GM03348 (cell line): ENCODE measurements around the gene FZD2.
"Not testable (repeated sequence)": the region's sequence is repeated elsewhere in the genome, so short reads cannot be mapped to it uniquely, and the experiment has no call there.

Experiments used
- DNase-seq: peaks from one replicate; pipeline ENCODE4 v3.0.0; 2012; ENCODE audit warnings: low spot score

Gene FZD2

DNA sequence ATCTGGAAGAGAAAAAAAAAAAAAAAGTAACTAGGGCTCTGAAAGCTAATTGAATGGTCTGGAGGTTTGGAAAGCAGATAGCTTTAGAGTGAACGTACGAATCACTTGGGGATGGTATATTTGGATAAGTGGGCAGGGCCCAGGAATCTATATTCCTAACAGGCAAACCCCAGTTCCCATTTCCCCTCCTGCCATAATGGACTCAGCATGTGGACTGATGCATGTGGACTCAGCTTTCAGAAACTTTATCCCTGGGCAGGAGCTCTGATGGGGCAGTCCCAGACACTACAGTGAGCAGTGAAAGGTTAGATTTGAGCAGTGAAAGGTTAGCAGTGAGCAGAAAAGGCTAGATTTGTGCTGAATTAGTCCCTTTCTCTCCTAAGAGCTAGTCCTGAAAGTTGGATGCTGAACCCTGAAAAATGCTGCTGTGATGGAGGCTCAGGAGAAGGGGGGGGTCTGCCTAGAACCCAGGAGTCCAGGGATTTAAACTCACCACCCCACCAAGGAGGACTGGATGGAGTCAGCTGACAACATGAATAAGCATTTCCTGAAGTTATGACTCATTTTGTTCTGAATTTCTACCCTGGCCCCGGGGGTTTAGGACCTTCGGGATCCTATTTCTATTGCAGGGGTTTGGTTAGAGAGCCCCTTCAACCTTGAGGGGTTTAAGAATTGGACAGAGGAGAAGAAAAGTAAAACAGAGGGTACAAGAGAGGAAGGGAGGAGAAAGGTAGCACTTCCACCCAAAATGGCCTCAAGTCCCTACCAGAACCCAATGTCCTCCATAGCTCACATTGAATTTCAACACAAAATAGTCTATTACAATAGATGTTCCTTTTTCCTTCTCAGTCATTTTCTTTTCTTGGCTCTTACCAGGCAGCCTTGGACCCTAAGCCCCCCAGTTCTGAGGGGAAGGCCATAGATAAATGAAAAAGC is 10.3 kb upstream of the FZD2 start:
- peak; percentile 71 for DNase-seq

DNA sequence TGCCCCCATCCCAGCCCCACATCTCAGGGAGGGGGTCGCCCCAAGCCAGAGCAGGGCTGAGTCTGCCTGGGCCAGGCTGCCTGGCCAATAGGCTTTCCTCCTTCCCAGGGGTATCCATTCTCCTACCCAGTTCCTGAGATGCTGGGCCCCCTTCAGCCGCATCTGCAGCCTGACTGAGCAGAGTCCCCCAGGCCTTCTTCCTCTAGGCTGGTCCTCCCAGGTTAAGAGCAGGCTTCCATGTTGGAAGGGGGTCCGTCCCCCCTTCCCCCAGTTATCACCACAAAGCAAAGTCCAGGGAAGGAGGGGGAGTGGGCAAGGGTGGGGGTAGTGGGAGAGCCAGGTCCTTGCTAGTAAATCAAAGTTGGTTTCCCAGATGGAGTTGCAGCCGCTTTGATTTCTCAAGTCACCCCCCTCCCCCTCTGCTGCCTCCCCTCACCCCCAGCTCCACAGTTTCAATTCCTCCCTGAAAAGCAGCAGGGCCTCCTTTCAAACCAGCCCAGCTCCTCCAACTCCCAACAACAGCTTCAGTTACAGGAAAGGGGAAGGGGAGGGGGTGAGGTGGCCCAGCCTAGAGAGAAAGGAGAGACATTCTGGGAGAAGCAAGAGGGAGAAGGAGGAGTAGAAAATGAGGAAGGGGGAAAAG is 9.5 kb upstream of the FZD2 start:
- no peak for DNase-seq

DNA sequence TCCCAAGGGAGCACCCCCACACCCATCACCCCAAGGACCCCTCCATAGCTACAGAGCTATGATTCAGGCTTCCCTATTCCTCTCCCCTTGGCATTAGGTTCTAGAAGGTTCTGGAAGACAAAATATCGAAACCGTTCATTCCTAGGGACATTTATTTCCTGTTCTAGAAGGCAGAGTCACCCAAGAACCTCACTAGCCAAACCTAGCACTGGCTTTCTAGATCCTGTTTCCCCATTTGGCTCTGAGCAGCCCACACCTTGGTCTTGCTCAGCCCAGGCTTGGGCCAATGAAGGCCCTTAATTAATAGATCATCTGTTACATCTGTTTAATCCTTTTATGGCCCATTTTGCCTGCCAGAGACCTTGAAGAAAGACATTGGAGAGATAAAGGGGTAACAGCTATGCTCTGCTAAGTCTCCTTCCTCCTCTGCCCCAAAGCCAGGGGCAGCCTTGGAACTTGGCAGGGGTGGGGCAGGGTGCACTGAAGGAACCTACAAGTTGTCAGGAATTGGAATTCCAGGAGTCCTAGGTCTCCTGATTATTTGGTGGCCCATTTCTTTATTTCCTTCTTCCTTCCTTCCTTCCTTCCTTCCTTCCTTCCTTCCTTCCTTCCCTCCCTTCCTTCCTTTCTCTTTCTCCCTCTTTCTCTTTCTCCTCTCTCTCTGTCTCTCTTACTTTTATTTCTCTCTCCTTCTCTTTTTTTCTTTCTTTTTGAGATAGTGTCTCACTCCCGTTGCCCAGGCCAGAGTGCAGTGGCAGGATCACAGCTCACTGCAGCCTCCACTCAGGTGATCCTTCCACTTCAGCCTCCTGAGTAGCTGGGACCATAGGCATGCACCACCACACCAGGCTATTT is 8.7 kb upstream of the FZD2 start:
- no peak for DNase-seq

DNA sequence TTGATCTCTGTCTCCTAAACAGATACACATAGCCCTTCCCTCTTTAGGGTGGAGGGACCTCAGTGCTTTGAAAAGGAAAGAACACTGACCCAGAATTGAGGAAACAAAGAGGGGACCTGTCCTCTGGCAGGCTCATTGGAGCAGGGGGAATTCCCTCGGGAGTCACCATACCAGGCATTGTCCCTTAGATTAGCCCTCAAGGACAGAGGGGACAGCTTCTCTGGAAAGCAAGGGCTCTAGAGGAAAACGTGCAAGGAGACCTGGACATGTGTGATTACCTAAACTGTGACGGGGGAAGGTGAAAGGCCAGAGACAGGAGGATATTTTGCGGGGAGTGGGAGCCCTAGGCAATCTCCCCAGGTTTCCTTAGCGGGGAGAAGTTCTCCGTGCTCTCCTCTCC is 7.6 kb upstream of the FZD2 start:
- no peak for DNase-seq

DNA sequence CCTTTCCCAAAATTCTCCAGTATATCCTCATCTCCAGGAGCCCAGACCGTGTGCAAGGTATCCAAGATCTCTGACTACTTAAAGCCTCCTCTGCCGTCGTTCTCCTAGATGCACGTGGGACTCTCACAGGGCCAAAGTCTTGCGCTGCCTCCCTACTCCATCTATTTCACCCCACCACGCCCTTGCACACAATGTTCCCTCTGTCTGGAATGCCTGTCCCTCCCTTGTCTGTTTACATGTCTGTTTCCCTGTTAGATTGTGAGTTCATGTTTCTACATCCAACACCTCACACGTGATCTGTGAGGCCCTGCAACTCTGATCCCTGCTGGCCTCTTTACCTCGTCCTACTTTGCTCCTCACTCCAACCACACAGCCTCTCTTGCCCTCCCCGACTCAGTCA is 4.9 kb upstream of the FZD2 start:
- DNase-seq, result no peak

DNA sequence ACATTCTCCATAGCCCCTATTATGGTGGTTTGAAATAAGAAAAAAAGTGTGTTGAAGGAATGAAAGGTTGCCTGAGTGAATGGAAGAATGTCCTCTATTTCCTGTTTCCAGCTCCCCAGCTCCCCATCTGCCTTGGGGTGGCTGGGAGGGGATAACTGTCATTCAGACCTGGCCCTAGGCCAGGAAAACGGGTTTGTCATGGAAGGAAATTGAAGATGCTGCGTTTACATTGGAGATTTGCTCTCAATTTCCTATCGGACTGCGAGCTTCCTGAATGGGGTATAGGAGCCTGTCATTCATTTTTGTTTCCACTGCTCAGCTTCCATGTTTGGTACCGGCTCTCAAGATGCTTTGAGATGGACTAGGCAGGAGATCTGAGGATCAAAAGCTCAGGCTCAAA is 2.2 kb upstream of the FZD2 start:
- DNase-seq, result no peak

DNA sequence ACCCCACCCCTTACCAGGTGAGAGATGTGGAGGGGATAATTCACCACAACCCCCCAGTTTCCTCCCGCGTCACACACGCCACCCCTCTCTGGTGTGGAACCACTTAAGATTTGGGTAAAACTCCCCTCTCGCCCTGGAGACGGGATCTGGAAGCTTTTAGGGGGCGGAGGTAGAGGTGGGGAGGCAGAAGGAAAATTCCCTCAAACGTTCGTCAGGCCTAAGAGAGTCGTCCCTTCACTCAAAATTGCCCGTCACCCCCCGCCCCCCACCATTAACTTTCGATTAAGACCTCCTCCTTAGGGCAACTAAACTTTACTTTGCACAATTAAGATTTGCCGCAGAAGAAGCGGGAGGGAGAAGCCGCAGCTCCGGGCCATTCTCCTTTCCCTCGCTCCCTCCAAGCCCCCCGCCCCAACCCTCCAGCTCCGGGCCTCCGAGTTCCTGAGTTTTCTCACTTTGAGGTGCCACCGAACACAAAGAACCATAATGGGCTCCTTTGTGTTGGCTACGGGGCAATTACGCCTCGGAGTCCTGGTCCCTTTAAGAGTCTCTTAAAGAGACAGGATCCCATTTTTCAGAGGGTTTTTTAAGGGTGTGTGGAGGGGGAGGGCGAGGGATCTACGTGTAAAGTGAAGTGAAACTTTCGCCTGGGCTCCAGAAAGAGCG is 985 bp upstream of the FZD2 start:
- peak; percentile 71 for DNase-seq

DNA sequence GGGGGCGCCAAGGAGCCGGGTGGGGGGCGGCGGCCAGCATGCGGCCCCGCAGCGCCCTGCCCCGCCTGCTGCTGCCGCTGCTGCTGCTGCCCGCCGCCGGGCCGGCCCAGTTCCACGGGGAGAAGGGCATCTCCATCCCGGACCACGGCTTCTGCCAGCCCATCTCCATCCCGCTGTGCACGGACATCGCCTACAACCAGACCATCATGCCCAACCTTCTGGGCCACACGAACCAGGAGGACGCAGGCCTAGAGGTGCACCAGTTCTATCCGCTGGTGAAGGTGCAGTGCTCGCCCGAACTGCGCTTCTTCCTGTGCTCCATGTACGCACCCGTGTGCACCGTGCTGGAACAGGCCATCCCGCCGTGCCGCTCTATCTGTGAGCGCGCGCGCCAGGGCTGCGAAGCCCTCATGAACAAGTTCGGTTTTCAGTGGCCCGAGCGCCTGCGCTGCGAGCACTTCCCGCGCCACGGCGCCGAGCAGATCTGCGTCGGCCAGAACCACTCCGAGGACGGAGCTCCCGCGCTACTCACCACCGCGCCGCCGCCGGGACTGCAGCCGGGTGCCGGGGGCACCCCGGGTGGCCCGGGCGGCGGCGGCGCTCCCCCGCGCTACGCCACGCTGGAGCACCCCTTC is 484 bp downstream of the FZD2 start:
- DNase-seq, result peak; percentile 51

DNA sequence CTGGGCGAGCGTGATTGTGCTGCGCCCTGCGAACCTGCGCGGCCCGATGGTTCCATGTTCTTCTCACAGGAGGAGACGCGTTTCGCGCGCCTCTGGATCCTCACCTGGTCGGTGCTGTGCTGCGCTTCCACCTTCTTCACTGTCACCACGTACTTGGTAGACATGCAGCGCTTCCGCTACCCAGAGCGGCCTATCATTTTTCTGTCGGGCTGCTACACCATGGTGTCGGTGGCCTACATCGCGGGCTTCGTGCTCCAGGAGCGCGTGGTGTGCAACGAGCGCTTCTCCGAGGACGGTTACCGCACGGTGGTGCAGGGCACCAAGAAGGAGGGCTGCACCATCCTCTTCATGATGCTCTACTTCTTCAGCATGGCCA is 1.0 kb downstream of the FZD2 start:
- no peak for DNase-seq

DNA sequence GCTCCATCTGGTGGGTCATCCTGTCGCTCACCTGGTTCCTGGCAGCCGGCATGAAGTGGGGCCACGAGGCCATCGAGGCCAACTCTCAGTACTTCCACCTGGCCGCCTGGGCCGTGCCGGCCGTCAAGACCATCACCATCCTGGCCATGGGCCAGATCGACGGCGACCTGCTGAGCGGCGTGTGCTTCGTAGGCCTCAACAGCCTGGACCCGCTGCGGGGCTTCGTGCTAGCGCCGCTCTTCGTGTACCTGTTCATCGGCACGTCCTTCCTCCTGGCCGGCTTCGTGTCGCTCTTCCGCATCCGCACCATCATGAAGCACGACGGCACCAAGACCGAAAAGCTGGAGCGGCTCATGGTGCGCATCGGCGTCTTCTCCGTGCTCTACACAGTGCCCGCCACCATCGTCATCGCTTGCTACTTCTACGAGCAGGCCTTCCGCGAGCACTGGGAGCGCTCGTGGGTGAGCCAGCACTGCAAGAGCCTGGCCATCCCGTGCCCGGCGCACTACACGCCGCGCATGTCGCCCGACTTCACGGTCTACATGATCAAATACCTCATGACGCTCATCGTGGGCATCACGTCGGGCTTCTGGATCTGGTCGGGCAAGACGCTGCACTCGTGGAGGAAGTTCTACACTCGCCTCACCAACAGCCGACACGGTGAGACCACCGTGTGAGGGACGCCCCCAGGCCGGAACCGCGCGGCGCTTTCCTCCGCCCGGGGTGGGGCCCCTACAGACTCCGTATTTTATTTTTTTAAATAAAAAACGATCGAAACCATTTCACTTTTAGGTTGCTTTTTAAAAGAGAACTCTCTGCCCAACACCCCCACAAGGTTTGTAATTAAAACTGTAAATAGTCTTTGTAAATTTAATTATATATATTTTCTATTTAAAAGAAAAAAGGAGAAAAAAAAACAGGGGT is 1.7 kb downstream of the FZD2 start:
- no peak for DNase-seq

DNA sequence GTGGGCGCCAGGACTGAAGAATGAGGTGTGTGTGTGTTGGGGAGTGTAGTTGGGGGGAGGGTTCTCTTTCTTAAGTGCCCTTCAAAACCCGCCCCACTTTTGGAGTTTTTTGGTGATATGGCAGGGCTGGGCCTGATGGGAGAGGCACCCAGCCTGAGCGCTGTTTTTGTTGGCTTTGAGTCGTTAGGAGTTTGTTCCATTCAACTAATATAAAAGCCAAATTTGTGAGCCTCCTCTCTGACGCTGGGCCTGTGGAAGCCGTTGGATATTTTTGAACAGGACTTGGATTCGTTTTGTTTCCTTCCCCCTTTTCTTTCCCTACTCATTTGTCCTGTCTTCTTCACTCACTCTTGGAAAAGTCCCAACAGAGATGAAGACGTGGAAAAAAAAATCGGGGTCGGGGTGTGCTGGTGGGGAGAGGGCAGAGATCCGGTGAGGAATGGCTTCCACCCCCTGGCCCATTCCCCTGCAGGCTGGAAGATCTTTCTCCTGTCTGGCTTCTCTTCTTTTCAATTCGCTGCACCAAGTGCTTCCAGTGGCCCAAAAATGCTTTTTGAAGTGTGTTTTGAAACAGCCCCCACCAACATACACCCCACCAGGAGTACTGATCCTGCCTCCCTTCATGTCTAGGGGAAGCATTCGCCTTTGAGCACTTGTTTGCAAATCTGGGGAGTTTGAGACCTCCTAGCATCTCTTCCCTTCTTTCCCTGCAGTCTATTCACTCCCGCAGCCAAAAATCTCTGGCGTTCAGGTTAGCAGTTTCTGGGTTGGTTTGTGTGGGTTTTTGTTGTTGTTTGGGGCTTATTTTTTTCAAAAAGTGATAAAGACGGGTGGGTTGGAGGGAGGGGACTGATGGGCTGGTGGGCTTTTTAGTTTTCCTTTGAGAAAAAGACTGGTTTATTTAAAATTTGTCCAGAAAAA is 2.6 kb downstream of the FZD2 start:
- DNase-seq, result no peak

DNA sequence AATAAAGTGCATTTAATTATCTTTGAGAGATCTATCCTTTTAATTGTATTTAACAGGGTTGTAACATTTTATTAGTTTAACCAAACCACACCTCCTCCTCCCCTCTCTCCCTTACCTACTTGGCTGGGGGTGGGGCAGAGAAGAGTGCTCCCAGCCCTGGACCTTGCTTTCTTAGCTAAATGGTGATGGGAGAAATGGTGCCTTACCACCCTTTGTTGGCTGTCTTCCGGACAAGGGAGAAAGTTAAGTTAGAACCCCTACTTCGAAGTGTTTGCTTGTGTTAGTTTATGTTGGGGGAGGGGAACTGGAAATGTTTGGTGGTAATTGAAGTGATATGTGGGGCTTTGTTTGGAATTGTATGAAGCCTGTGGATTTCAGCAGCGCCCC is 3.9 kb downstream of the FZD2 start:
- no peak for DNase-seq

DNA sequence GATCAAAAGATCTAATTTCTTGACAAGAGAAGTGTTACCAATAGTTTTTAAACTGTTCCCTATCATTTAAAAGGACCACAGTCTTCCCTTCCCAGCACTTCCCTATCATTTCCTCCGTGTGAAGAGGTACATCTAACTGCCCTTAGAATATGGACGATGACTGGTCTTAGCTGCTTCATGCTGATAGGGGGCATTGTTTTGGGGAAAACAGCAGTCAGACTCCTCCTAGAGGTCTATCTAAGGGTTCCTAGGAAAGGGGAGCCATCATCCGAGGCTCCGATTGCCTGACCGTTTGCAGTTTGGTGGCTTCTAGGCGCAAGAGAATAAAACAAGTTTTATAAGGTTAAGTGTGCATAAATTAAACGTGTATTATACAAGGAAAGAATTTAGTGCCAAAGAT is 7.1 kb downstream of the FZD2 start:
- no peak for DNase-seq

DNA sequence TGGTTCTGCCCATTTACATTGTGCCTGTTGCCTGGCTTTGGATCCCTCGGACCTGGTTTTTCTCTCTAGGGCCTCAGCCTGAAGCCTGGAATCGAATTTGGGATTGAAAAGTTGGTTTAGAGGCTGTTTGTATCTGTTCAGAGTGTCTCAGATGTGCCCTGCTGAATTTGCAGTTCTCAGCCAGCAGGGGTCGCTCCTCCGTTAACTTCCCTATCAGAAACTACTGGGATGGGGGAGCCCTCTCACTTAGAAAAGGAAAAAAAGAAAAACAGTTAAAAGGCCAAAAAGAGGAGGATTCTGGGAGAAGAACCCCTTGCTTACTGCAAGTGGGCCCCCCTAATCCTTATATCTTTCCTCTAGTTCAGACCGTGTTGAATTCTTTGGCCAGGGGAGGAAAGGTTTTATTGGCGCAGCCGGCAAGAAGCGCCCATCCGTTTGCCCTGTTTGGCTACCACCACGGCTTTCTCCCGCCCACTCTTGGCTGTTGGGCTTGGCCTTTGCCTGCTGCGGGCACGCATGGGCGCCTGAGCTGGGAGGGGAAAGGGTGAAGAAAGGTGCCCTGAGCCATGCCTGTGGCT is 8.7 kb downstream of the FZD2 start:
- DNase-seq, result no peak

DNA sequence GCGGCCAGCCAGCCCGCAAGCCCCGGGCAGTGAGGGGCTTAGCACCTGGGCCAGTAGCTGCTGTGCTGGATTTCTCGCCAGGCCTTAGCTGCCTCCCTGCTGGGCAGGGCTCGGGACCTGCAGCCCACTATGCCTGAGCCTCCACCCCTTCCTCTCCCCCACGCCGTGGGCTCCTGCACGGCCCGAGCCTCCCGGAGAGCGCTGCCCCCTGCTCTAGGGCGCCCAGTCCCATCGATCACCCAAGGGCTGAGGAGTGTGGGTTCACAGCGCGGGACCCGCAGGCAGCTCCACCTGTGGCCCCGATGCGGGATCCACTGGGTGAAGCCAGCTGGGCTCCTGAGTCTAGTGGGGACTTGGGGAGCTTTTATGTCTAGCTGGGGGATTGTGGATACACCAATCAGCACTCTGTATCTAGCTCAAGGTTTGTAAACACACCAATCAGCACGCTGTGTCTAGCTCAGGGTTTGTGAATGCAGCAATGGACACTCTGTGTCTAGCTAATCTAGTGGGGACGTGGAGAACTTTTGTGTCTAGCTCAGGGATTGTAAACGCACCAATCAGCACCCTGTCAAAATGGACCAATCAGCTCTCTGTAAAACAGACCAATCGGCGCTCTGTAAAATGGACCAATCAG is 11.1 kb downstream of the FZD2 start:
- not testable (repeated sequence) for DNase-seq

DNA sequence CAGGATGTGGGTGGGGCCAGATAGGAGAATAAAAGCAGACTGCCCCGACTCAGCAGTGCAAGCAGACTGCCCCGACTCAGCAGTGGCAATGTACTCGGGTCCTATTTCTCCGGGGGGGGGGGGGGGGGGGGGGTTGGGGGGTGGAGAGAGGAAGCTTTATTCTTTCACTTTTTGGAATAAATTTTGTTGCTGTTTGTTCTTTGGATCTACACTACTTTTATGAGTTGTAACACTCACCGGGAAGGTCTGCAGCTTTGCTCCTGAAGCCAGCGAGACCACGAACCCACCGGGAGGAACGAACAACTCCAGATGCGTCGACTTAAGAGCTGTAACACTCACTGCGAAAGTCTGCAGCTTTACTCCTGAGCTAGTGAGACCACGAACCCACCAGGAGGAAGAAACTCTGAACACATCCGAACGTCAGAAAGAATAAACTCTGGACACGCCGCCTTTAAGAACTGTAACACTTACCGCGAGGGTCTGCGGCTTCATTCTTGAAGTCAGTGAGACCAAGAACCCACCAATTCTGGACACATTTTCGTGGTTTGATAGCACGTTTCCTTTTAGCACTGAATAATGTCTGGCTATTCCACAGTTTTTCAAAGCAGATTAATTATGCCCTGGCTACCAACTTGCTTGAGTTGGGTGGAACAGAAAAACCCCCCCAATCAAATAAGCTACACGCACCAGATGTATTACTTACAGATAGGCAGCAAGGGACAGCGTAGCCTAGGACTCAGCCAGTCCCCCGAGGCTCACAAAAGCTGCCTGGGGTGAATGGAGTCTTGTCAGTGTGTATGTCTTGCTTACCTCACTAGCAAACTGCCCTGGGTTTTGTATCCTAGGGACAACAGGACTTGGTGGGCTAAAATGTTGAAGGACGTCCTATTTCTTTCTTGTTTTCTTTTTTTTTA is 11.9 kb downstream of the FZD2 start:
- no peak for DNase-seq

DNA sequence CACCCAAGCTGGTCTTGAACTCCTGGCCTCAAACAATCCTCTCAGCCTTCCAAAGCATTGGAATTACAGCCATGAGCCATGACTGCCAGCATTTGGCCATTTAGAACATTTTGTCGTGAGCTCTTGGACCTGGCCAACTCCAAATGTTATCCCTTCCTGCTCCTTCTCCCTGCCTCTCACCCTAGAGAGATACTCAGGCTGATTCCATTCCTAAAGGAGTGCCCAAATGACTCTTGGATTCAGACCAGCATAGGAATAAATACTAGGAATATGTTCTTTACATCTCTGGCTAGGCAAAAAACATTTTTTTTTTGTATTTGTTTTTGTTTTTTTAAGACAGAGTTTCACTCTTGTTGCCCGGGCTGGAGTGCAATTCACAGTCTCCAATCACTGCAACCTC is 15.5 kb downstream of the FZD2 start:
- no peak for DNase-seq

DNA sequence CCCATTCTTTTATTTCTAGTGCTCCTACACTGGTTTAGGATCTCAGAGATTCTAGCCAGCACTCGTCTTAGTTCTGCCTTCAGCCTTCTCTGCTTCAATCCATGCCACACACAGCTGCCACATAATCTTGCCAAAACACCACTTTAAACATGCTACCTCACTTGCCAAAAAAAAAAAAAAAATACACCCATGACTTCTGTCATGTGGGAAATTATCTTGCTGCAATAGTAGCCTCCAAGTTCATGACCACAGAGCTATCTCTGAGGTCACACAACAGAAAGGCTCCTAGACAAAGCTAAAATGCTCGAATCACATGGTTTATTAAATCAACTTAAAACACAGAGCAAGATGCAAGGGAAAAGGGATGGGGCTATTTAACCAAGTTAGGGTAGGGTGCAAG is 18.1 kb downstream of the FZD2 start:
- DNase-seq, result no peak
